Measurements from ENCODE around the gene RAPGEF5.

Gene RAPGEF5

GRCh38 chr7:22124941-22125340 lies 232.0 kb downstream of the RAPGEF5 start:
- H3K4me1 ChIP-seq: peaks cover 27% of the 10 kb centered on the region
- no peak for TF ChIP-seq CTCF (IDR thresholded peaks at IDR 0.05; ENCODE audit: low read depth, low read length)
- no peaks in the 10 kb centered on the region for H3K27me3 ChIP-seq
- H3K36me3 ChIP-seq: peaks cover 61% of the 10 kb centered on the region
- no peaks in the 10 kb centered on the region for H3K9me3 ChIP-seq
- H3K4me3 ChIP-seq (ENCODE audit: low read depth, low read length): no peak overlapping the region
- no peak for DNase-seq

GRCh38 chr7:22123139-22123538 lies 233.8 kb downstream of the RAPGEF5 start:
- no peak overlapping the region for H3K4me3 ChIP-seq (ENCODE audit: low read depth, low read length)
- H3K27me3 ChIP-seq: no peaks in the 10 kb centered on the region
- DNase-seq: no peak
- H3K4me1 ChIP-seq: peaks cover 10% of the 10 kb centered on the region
- no peak for TF ChIP-seq CTCF (IDR thresholded peaks at IDR 0.05; ENCODE audit: low read depth, low read length)
- H3K9me3 ChIP-seq: no peaks in the 10 kb centered on the region
- H3K36me3 ChIP-seq: peaks cover 52% of the 10 kb centered on the region

- Histone ChIP-seq H3K9me3 (no peaks in the 10 kb centered on the region), H3K4me3 (ENCODE audit: low read depth, low read length) (no peak overlapping the region)
- DNase-seq: no peak
Measured at GRCh38 chr7:22121702-22122474, 235.1 kb downstream of the RAPGEF5 start.

GRCh38 chr7:22120391-22121053 lies 236.4 kb downstream of the RAPGEF5 start:
- H3K36me3 ChIP-seq: peaks cover 51% of the 10 kb centered on the region
- no peak overlapping the region for H3K4me3 ChIP-seq (ENCODE audit: low read depth, low read length)
- H3K27me3 ChIP-seq: no peaks in the 10 kb centered on the region
- DNase-seq: no peak
- TF ChIP-seq CTCF (IDR thresholded peaks at IDR 0.05; ENCODE audit: low read depth, low read length): no peak
- H3K4me1 ChIP-seq: no peaks in the 10 kb centered on the region
- H3K9me3 ChIP-seq: no peaks in the 10 kb centered on the region

More at GRCh38 chr7:22121702-22122474, 235.1 kb downstream of the RAPGEF5 start:
- H3K36me3 ChIP-seq: peaks cover 58% of the 10 kb centered on the region
- H3K27me3 ChIP-seq: no peaks in the 10 kb centered on the region
- H3K4me1 ChIP-seq: no peaks in the 10 kb centered on the region
- no peak for TF ChIP-seq CTCF (IDR thresholded peaks at IDR 0.05; ENCODE audit: low read depth, low read length)

- Histone ChIP-seq H3K4me1 (no peaks in the 10 kb centered on the region), H3K36me3 (peaks cover 19% of the 10 kb centered on the region), H3K27me3 (no peaks in the 10 kb centered on the region), H3K9me3 (no peaks in the 10 kb centered on the region), H3K4me3 (ENCODE audit: low read depth, low read length) (no peak overlapping the region)
- DNase-seq: no peak
- TF ChIP-seq CTCF (IDR thresholded peaks at IDR 0.05; ENCODE audit: low read depth, low read length): no peak
Measured at GRCh38 chr7:22117222-22117621, 239.7 kb downstream of the RAPGEF5 start.

- peaks cover 15% of the 10 kb centered on the region for H3K36me3 ChIP-seq
- no peak overlapping the region for H3K4me3 ChIP-seq (ENCODE audit: low read depth, low read length)
- no peaks in the 10 kb centered on the region for H3K9me3 ChIP-seq
- TF ChIP-seq CTCF (IDR thresholded peaks at IDR 0.05; ENCODE audit: low read depth, low read length): no peak
- H3K27me3 ChIP-seq: no peaks in the 10 kb centered on the region
- H3K4me1 ChIP-seq: no peaks in the 10 kb centered on the region
- DNase-seq: no peak
Measured at GRCh38 chr7:22116451-22117030, 240.4 kb downstream of the RAPGEF5 start.
